Transverse colon (tissue), 4 donors: ENCODE data around the gene LRRC49.

Experiments used
- CTCF ChIP-seq, 5 experiments: fragments of 200-600 bp in 3 of 5; fragments of 450-650 bp in 2 of 5; sonication (generic) in 3 of 5; IDR thresholded peaks; 1 replicate in 2 of 5; 2 replicates in 3 of 5; pipeline ENCODE4 v1.5.1; 2016 to 2017; ENCODE audit warnings: antibody characterized with exemption in 5 of 5, inconsistent platforms in 3 of 5, mild to moderate bottlenecking in 2 of 5, moderate library complexity in 1 of 5
- POLR2A ChIP-seq: fragments of 450-650 bp; IDR thresholded peaks from one replicate; pipeline ENCODE4 v1.6.1; 2016; ENCODE audit warnings: antibody characterized with exemption, mild to moderate bottlenecking, moderate library complexity
- POLR2AphosphoS5 ChIP-seq, 3 donors: sonication (generic); formaldehyde crosslinking; IDR thresholded peaks; one replicate each; pipeline ENCODE4 v1.6.1; 2016; ENCODE audit warnings: antibody characterized with exemption in 3 of 3

GRCh38 chr15:70880781-70881180 is 11.8 kb upstream of the LRRC49 start:
- TF ChIP-seq POLR2AphosphoS5 (IDR thresholded peaks at IDR 0.05) (no peak), CTCF (IDR thresholded peaks at IDR 0.05) (no peak), POLR2A (no peak)
